Endothelial cell of umbilical vein (primary cell): ENCODE data around the gene MCTP1.

ENCODE experiments used
- CTCF ChIP-seq, 2 donors: IDR thresholded peaks; 1 replicate in 1 of 2; 2 replicates in 1 of 2; pipeline ENCODE4 v1.5.1; 2011; ENCODE audit warnings: low read length in 2 of 2, mild to moderate bottlenecking in 2 of 2, moderate library complexity in 2 of 2, control low read depth in 1 of 2, inconsistent platforms in 1 of 2, low read depth in 1 of 2; ENCODE audit not compliant: insufficient read depth in 1 of 2; ENCODE audit errors: extremely low read depth in 1 of 2
- EZH2 ChIP-seq: IDR thresholded peaks from 2 replicates; pipeline ENCODE4 v1.6.1; 2012; ENCODE audit warnings: borderline replicate concordance, low read depth, mild to moderate bottlenecking, moderate library complexity, low read length, inconsistent platforms; ENCODE audit not compliant: severe bottlenecking
- FOS ChIP-seq: IDR thresholded peaks from 2 replicates; pipeline ENCODE4 v1.6.1; 2011; ENCODE audit warnings: mild to moderate bottlenecking, low read length, moderate library complexity, borderline replicate concordance; ENCODE audit not compliant: insufficient read depth
- GATA2 ChIP-seq: IDR thresholded peaks from 2 replicates; pipeline ENCODE4 v1.7.0; 2011; ENCODE audit warnings: low read depth, mild to moderate bottlenecking, moderate library complexity, mixed read lengths, low read length; ENCODE audit not compliant: insufficient read length, insufficient read depth
- JUN ChIP-seq: IDR thresholded peaks from 2 replicates; pipeline ENCODE4 v1.6.1; 2011; ENCODE audit warnings: borderline replicate concordance, low read depth; ENCODE audit not compliant: insufficient read length, insufficient read depth
- MAX ChIP-seq: IDR thresholded peaks from 2 replicates; pipeline ENCODE4 v1.6.1; 2011; ENCODE audit not compliant: insufficient read depth, insufficient read length
- MYC ChIP-seq: IDR thresholded peaks from one replicate; pipeline ENCODE4 v1.6.1; 2011; ENCODE audit warnings: mild to moderate bottlenecking, low read depth, low read length
- POLR2A ChIP-seq: IDR thresholded peaks from 2 replicates; pipeline ENCODE4 v1.6.1; 2012; ENCODE audit warnings: low read depth, mild to moderate bottlenecking, control low read depth, low read length
- POLR2AphosphoS5 ChIP-seq: IDR thresholded peaks from 2 replicates; pipeline ENCODE4 v1.6.1; 2012; ENCODE audit warnings: low read depth, mild to moderate bottlenecking, control low read depth, low read length, moderate library complexity; ENCODE audit not compliant: insufficient read depth

GRCh38 chr5:94700592-94700991 lies 584.3 kb downstream of the MCTP1 start:
- no peak for TF ChIP-seq CTCF (IDR thresholded peaks at IDR 0.05; ENCODE audit: extremely low read depth in 1 of 2, insufficient read depth in 1 of 2, low read depth in 1 of 2, low read length in 2 of 2)
- TF ChIP-seq POLR2AphosphoS5: no peak
- no peak for TF ChIP-seq POLR2A
- TF ChIP-seq EZH2: no peak
- TF ChIP-seq MYC: no peak
- TF ChIP-seq MAX: no peak
- no peak for TF ChIP-seq FOS
- no peak for TF ChIP-seq GATA2
- TF ChIP-seq JUN: no peak
